ENCODE measurements around the gene CD46.

CD46 gene

DNA sequence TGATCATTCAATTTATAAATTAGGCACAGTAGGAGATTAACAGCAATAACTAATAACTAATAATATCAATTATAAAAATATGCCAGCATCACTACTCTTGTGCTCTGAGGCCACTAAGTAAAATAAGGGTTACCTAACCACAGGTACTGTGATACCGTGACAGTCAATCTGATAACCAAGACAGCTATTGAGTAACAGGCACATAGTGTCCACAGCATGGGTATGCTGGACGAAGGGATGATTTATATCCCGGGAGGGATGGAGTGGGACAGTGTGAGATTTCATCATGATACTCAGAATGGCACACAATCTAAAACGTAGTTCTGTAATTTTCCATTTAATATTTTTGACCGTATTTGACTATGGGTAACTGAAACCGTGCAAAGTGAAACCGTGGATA, 39.4 kb downstream of the CD46 start:
- DNase-seq (ENCODE audit: low spot score) (no peak), ATAC-seq (ENCODE audit: low read depth) (no peak)
- no peaks in the 10 kb centered on the region for H3K9me3 ChIP-seq (ENCODE audit: severe bottlenecking)
- no peak overlapping the region for H3K27ac ChIP-seq (ENCODE audit: poor library complexity, severe bottlenecking)
- H3K4me3 ChIP-seq (ENCODE audit: severe bottlenecking) = no peak overlapping the region
- no peaks in the 10 kb centered on the region for H3K27me3 ChIP-seq (ENCODE audit: insufficient read depth, poor library complexity, severe bottlenecking)
- peaks cover 13% of the 10 kb centered on the region for H3K36me3 ChIP-seq (ENCODE audit: low read depth)
- TF ChIP-seq, protein P1, sequence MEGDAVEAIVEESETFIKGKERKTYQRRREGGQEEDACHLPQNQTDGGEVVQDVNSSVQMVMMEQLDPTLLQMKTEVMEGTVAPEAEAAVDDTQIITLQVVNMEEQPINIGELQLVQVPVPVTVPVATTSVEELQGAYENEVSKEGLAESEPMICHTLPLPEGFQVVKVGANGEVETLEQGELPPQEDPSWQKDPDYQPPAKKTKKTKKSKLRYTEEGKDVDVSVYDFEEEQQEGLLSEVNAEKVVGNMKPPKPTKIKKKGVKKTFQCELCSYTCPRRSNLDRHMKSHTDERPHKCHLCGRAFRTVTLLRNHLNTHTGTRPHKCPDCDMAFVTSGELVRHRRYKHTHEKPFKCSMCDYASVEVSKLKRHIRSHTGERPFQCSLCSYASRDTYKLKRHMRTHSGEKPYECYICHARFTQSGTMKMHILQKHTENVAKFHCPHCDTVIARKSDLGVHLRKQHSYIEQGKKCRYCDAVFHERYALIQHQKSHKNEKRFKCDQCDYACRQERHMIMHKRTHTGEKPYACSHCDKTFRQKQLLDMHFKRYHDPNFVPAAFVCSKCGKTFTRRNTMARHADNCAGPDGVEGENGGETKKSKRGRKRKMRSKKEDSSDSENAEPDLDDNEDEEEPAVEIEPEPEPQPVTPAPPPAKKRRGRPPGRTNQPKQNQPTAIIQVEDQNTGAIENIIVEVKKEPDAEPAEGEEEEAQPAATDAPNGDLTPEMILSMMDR (IDR thresholded peaks at IDR 0.05; ENCODE audit: poor library complexity, severe bottlenecking) = no peak
- H3K4me1 ChIP-seq (ENCODE audit: insufficient read depth, poor library complexity, severe bottlenecking) = no peaks in the 10 kb centered on the region

DNA sequence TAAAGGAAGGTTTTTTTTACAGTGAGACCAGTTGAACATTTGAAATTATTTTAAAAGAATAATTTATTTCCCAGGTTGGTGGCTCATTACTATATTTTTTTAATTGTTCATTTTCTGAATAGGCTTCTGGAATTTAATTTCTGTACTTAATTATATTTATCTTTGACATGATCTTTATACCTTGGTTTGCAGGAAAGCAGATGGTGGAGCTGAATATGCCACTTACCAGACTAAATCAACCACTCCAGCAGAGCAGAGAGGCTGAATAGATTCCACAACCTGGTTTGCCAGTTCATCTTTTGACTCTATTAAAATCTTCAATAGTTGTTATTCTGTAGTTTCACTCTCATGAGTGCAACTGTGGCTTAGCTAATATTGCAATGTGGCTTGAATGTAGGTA, 41.5 kb downstream of the CD46 start:
- ATAC-seq (ENCODE audit: low read depth) = no peak
- Histone ChIP-seq H3K36me3 (ENCODE audit: low read depth) (0 out of 2 replicates have a peak, but pooled peaks cover 7% of the 10 kb centered on the region), H3K27ac (ENCODE audit: poor library complexity, severe bottlenecking) (no peak overlapping the region), H3K9me3 (ENCODE audit: severe bottlenecking) (no peaks in the 10 kb centered on the region), H3K4me3 (ENCODE audit: severe bottlenecking) (no peak overlapping the region), H3K4me1 (ENCODE audit: insufficient read depth, poor library complexity, severe bottlenecking) (no peaks in the 10 kb centered on the region), H3K27me3 (ENCODE audit: insufficient read depth, poor library complexity, severe bottlenecking) (no peaks in the 10 kb centered on the region)
- DNase-seq (ENCODE audit: low spot score) = no peak
- TF ChIP-seq, protein P1 (IDR thresholded peaks at IDR 0.05; ENCODE audit: poor library complexity, severe bottlenecking) = no peak

DNA sequence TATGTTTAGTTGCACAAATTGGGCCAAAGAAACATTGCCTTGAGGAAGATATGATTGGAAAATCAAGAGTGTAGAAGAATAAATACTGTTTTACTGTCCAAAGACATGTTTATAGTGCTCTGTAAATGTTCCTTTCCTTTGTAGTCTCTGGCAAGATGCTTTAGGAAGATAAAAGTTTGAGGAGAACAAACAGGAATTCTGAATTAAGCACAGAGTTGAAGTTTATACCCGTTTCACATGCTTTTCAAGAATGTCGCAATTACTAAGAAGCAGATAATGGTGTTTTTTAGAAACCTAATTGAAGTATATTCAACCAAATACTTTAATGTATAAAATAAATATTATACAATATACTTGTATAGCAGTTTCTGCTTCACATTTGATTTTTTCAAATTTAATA, 43.0 kb downstream of the CD46 start:
- Histone ChIP-seq H3K9me3 (ENCODE audit: severe bottlenecking) (no peaks in the 10 kb centered on the region), H3K4me1 (ENCODE audit: insufficient read depth, poor library complexity, severe bottlenecking) (no peaks in the 10 kb centered on the region), H3K4me3 (ENCODE audit: severe bottlenecking) (no peak overlapping the region), H3K27me3 (ENCODE audit: insufficient read depth, poor library complexity, severe bottlenecking) (no peaks in the 10 kb centered on the region), H3K36me3 (ENCODE audit: low read depth) (0 out of 2 replicates have a peak, but pooled peaks cover 7% of the 10 kb centered on the region), H3K27ac (ENCODE audit: poor library complexity, severe bottlenecking) (no peak overlapping the region)
- TF ChIP-seq, protein P1 (IDR thresholded peaks at IDR 0.05; ENCODE audit: poor library complexity, severe bottlenecking) = no peak
- ATAC-seq (ENCODE audit: low read depth) = no peak
- DNase-seq (ENCODE audit: low spot score) = no peak

DNA sequence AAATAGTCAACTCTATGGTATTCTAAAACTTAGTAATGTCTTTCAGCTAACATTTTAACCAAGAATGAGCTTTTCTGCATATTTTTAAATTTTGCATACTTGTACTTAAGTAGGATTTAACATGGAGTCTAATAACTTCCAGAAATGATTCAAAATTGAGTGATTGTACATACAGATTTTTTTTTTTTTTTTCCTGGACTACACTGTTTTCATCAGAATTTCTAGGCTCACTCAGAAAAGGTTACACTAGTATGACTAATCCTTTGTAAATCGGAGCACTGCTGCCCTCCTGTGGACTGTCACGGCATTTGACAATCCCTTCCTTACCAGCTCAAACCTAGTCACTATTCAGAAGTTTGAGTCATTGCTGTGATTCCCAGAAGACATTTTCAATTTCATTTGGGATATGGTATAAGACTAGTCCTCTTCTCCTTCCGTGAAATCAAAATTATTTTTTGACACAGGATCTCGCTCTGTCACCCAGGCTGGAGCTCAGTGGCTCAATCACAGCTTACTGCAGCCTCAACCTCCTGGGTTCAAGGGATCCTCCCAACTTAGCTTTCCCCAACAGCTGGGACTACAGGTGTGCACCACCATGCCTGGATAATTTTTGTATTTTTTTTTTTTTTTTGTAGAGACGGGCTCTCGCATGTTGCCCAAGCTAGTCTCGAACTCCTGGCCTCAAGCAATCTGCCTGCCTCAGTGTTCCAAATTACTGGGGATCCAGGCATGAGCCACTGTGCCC, 45.5 kb downstream of the CD46 start:
- H3K4me1 ChIP-seq (ENCODE audit: insufficient read depth, poor library complexity, severe bottlenecking) = no peaks in the 10 kb centered on the region
- H3K27ac ChIP-seq (ENCODE audit: poor library complexity, severe bottlenecking) = no peak overlapping the region
- TF ChIP-seq, protein P1 (IDR thresholded peaks at IDR 0.05; ENCODE audit: poor library complexity, severe bottlenecking) = peak; percentile 66

DNA sequence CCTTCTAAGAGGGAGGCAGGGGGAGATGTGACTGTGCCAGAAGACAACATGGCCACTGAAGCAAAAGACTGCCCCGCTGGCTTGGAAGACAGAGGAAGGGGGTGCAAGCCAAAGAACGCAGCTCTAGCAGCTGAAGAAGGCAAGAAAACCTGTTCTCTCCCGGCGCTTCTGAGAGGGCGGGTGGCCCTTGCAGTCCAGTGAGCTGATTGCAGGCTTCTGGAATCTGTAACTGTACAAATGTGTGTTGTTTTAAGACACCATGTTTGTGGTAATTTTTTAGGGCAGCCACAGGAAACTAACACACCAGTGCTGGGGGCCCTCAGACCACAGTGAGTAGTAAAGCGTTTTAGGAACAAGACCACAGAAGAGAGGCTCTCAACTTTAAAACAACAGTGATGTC, 47.0 kb downstream of the CD46 start:
- ATAC-seq (ENCODE audit: low read depth) (no peak), DNase-seq (ENCODE audit: low spot score) (no peak)
- H3K27me3 ChIP-seq (ENCODE audit: insufficient read depth, poor library complexity, severe bottlenecking) = no peaks in the 10 kb centered on the region
- TF ChIP-seq, protein P1 (IDR thresholded peaks at IDR 0.05; ENCODE audit: poor library complexity, severe bottlenecking) = no peak
- H3K27ac ChIP-seq (ENCODE audit: poor library complexity, severe bottlenecking) = no peak overlapping the region
- no peaks in the 10 kb centered on the region for H3K4me1 ChIP-seq (ENCODE audit: insufficient read depth, poor library complexity, severe bottlenecking)
- H3K36me3 ChIP-seq (ENCODE audit: low read depth) = 0 out of 2 replicates have a peak, but pooled peaks cover 2% of the 10 kb centered on the region
- no peaks in the 10 kb centered on the region for H3K9me3 ChIP-seq (ENCODE audit: severe bottlenecking)
- H3K4me3 ChIP-seq (ENCODE audit: severe bottlenecking) = no peak overlapping the region

More for the DNA sequence above, 45.5 kb downstream of the CD46 start:
- no peak overlapping the region for H3K4me3 ChIP-seq (ENCODE audit: severe bottlenecking)
- DNase-seq (ENCODE audit: low spot score) = no peak
- H3K27me3 ChIP-seq (ENCODE audit: insufficient read depth, poor library complexity, severe bottlenecking) = no peaks in the 10 kb centered on the region
- H3K36me3 ChIP-seq (ENCODE audit: low read depth) = 0 out of 2 replicates have a peak, but pooled peaks cover 7% of the 10 kb centered on the region
- ATAC-seq (ENCODE audit: low read depth) = peak; percentile 88
- no peaks in the 10 kb centered on the region for H3K9me3 ChIP-seq (ENCODE audit: severe bottlenecking)
